ENCODE data around the gene ALG3.

The ALG3 gene

GRCh38 chr3:184241141-184241446 lies 7.7 kb downstream of the ALG3 start:
- H3K27ac ChIP-seq (ENCODE audit: low read depth, low read length): no peak overlapping the region
- peak overlapping the region; percentile 52; the same call in 1 of the 2 replicates for H3K4me3 ChIP-seq (ENCODE audit: low read depth, low read length)
- H3K9ac ChIP-seq (ENCODE audit: low read depth, low read length): no peak overlapping the region
- H3K27me3 ChIP-seq (ENCODE audit: control insufficient read depth, insufficient read depth, low read length): peaks cover 6% of the 10 kb centered on the region; the same call in 1 of the 2 replicates
- peaks cover 38% of the 10 kb centered on the region for H3K36me3 ChIP-seq (ENCODE audit: control insufficient read depth, insufficient read depth, low read length)
- H3K9me3 ChIP-seq (ENCODE audit: control insufficient read depth, insufficient read depth, low read length): no peaks in the 10 kb centered on the region
- no peaks in the 10 kb centered on the region for H3K4me1 ChIP-seq (ENCODE audit: control insufficient read depth, insufficient read depth, low read length)

DNA sequence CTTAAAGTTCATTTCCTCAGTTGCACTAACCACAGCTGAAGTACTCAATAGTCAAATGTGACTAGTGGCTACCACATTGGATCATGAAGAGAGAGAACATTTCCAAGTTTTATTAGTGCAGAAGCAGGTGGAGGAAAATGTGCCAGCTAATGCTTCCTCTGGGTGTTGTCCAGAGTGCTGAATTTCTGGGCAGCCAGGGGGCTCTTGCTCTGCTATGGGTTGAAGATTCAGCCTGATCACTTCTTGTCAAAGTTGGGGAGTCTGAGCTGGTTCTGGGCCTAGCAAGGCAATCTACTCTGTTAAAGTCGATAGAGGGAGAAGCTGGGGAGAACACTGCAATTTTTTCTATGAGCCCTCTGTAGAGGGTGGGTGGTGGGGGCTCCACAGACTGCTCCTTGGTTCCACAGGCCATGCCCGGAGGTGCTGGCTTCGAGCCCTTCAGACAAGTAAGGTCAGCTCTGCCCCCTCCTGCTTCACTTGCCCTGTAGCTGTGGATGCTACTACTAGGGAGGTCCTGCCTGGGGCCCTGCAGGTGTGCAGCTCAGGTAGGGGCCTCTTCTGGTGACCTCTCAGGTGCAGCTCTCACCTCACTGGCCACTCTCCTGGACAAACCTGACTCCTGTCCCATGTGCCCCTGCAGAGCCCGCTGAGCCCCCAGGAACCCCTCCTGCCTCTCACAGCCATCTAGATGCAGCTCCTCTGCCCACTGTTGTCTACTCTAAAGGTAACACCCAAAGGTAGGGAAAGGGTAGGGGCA lies 8.2 kb downstream of the ALG3 start:
- Histone ChIP-seq H3K36me3 (ENCODE audit: control insufficient read depth, insufficient read depth, low read length) (peaks cover 34% of the 10 kb centered on the region), H3K4me3 (ENCODE audit: low read depth, low read length) (no peak overlapping the region), H3K9ac (ENCODE audit: low read depth, low read length) (no peak overlapping the region), H3K9me3 (ENCODE audit: control insufficient read depth, insufficient read depth, low read length) (no peaks in the 10 kb centered on the region), H3K27me3 (ENCODE audit: control insufficient read depth, insufficient read depth, low read length) (peaks cover 6% of the 10 kb centered on the region; the same call in 1 of the 2 replicates), H3K4me1 (ENCODE audit: control insufficient read depth, insufficient read depth, low read length) (no peaks in the 10 kb centered on the region), H3K27ac (ENCODE audit: low read depth, low read length) (no peak overlapping the region)

- H3K27me3 ChIP-seq (ENCODE audit: control insufficient read depth, insufficient read depth, low read length): peaks cover 6% of the 10 kb centered on the region; the same call in 1 of the 2 replicates
- H3K27ac ChIP-seq (ENCODE audit: low read depth, low read length): no peak overlapping the region
- no peak overlapping the region for H3K4me3 ChIP-seq (ENCODE audit: low read depth, low read length)
- H3K9me3 ChIP-seq (ENCODE audit: control insufficient read depth, insufficient read depth, low read length): no peaks in the 10 kb centered on the region
- no peak overlapping the region for H3K9ac ChIP-seq (ENCODE audit: low read depth, low read length)
- peaks cover 25% of the 10 kb centered on the region for H3K36me3 ChIP-seq (ENCODE audit: control insufficient read depth, insufficient read depth, low read length)
- H3K4me1 ChIP-seq (ENCODE audit: control insufficient read depth, insufficient read depth, low read length): no peaks in the 10 kb centered on the region
These were observed 9.1 kb downstream of the ALG3 start for GRCh38 chr3:184239708-184240107.

DNA sequence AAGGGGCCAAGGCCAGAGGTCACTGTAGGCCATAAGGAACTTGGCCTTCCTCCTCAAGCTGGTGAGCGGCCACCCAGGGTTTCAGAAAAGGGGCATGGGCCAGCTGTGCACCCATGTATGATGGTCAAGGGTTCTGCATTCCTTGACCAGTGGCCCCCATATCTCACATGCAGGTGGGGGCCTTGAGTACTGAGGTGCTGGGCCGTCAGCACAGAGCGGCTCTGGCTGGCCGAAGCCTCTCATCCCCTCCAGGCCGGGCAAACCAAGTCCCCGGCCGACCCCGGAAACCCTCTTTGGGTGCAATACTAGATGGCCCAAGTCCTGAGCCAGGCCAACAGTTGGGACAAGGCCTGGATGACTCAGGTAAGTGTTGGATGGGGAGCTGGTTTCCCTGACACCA lies 9.5 kb downstream of the ALG3 start:
- peaks cover 20% of the 10 kb centered on the region for H3K36me3 ChIP-seq (ENCODE audit: control insufficient read depth, insufficient read depth, low read length)
- no peaks in the 10 kb centered on the region for H3K4me1 ChIP-seq (ENCODE audit: control insufficient read depth, insufficient read depth, low read length)
- no peak overlapping the region for H3K4me3 ChIP-seq (ENCODE audit: low read depth, low read length)
- no peak overlapping the region for H3K9ac ChIP-seq (ENCODE audit: low read depth, low read length)
- H3K9me3 ChIP-seq (ENCODE audit: control insufficient read depth, insufficient read depth, low read length): no peaks in the 10 kb centered on the region
- no peak overlapping the region for H3K27ac ChIP-seq (ENCODE audit: low read depth, low read length)
- peaks cover 6% of the 10 kb centered on the region; the same call in 1 of the 2 replicates for H3K27me3 ChIP-seq (ENCODE audit: control insufficient read depth, insufficient read depth, low read length)

- H3K4me1 ChIP-seq (ENCODE audit: control insufficient read depth, insufficient read depth, low read length): no peaks in the 10 kb centered on the region
- no peak overlapping the region for H3K9ac ChIP-seq (ENCODE audit: low read depth, low read length)
- peaks cover 13% of the 10 kb centered on the region for H3K36me3 ChIP-seq (ENCODE audit: control insufficient read depth, insufficient read depth, low read length)
- H3K4me3 ChIP-seq (ENCODE audit: low read depth, low read length): no peak overlapping the region
- no peak overlapping the region for H3K27ac ChIP-seq (ENCODE audit: low read depth, low read length)
- H3K27me3 ChIP-seq (ENCODE audit: control insufficient read depth, insufficient read depth, low read length): peaks cover 11% of the 10 kb centered on the region; the same call in 1 of the 2 replicates
- H3K9me3 ChIP-seq (ENCODE audit: control insufficient read depth, insufficient read depth, low read length): no peaks in the 10 kb centered on the region
These were observed 10.4 kb downstream of the ALG3 start for GRCh38 chr3:184238246-184238818.

GRCh38 chr3:184237807-184238206 lies 11.0 kb downstream of the ALG3 start:
- Histone ChIP-seq H3K4me1 (ENCODE audit: control insufficient read depth, insufficient read depth, low read length) (no peaks in the 10 kb centered on the region), H3K9ac (ENCODE audit: low read depth, low read length) (no peak overlapping the region), H3K27me3 (ENCODE audit: control insufficient read depth, insufficient read depth, low read length) (peaks cover 16% of the 10 kb centered on the region), H3K36me3 (ENCODE audit: control insufficient read depth, insufficient read depth, low read length) (peaks cover 7% of the 10 kb centered on the region), H3K27ac (ENCODE audit: low read depth, low read length) (no peak overlapping the region), H3K9me3 (ENCODE audit: control insufficient read depth, insufficient read depth, low read length) (no peaks in the 10 kb centered on the region), H3K4me3 (ENCODE audit: low read depth, low read length) (no peak overlapping the region)

- Histone ChIP-seq H3K9ac (ENCODE audit: low read depth, low read length) (no peak overlapping the region), H3K9me3 (ENCODE audit: control insufficient read depth, insufficient read depth, low read length) (no peaks in the 10 kb centered on the region)
These were observed 11.6 kb downstream of the ALG3 start for GRCh38 chr3:184237211-184237610.

DNA sequence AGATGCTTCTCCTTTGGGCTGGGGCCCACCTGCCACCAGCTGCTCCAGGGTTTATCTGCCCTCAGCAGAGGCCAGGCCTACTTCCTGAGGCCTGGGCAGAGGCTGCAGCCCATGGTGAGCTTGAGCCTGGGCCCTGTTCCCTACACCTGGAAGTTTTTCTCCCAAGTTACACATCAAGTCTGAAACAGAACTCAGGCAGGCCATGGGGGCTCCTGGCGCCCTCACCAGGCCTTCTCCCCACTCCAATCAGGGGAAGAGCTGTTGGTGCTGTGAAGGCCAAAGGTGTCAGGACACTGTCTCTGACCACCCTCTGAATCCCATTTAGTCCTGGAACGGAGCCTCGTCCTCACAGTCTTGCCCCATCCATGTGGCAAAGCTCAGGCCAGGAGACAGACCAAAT lies 12.1 kb downstream of the ALG3 start:
- H3K4me3 ChIP-seq (ENCODE audit: low read depth, low read length): no peak overlapping the region
- peaks cover 28% of the 10 kb centered on the region for H3K27me3 ChIP-seq (ENCODE audit: control insufficient read depth, insufficient read depth, low read length)
- no peaks in the 10 kb centered on the region for H3K9me3 ChIP-seq (ENCODE audit: control insufficient read depth, insufficient read depth, low read length)
- no peaks in the 10 kb centered on the region for H3K4me1 ChIP-seq (ENCODE audit: control insufficient read depth, insufficient read depth, low read length)
- no peak overlapping the region for H3K9ac ChIP-seq (ENCODE audit: low read depth, low read length)
- no peaks in the 10 kb centered on the region for H3K36me3 ChIP-seq (ENCODE audit: control insufficient read depth, insufficient read depth, low read length)
- H3K27ac ChIP-seq (ENCODE audit: low read depth, low read length): no peak overlapping the region

More at GRCh38 chr3:184237211-184237610, 11.6 kb downstream of the ALG3 start:
- Histone ChIP-seq H3K4me1 (ENCODE audit: control insufficient read depth, insufficient read depth, low read length) (no peaks in the 10 kb centered on the region), H3K27ac (ENCODE audit: low read depth, low read length) (no peak overlapping the region), H3K36me3 (ENCODE audit: control insufficient read depth, insufficient read depth, low read length) (peaks cover 1% of the 10 kb centered on the region), H3K27me3 (ENCODE audit: control insufficient read depth, insufficient read depth, low read length) (peaks cover 22% of the 10 kb centered on the region), H3K4me3 (ENCODE audit: low read depth, low read length) (no peak overlapping the region)

- no peaks in the 10 kb centered on the region for H3K4me1 ChIP-seq (ENCODE audit: control insufficient read depth, insufficient read depth, low read length)
- H3K36me3 ChIP-seq (ENCODE audit: control insufficient read depth, insufficient read depth, low read length): no peaks in the 10 kb centered on the region
- no peak overlapping the region for H3K4me3 ChIP-seq (ENCODE audit: low read depth, low read length)
- no peaks in the 10 kb centered on the region for H3K9me3 ChIP-seq (ENCODE audit: control insufficient read depth, insufficient read depth, low read length)
- no peak overlapping the region for H3K27ac ChIP-seq (ENCODE audit: low read depth, low read length)
- no peak overlapping the region for H3K9ac ChIP-seq (ENCODE audit: low read depth, low read length)
- H3K27me3 ChIP-seq (ENCODE audit: control insufficient read depth, insufficient read depth, low read length): peaks cover 34% of the 10 kb centered on the region
These were observed 12.7 kb downstream of the ALG3 start for GRCh38 chr3:184236033-184236410.

GRCh38 chr3:184235381-184236032 lies 13.3 kb downstream of the ALG3 start:
- Histone ChIP-seq H3K27ac (ENCODE audit: low read depth, low read length) (no peak overlapping the region), H3K4me3 (ENCODE audit: low read depth, low read length) (no peak overlapping the region), H3K9me3 (ENCODE audit: control insufficient read depth, insufficient read depth, low read length) (no peaks in the 10 kb centered on the region), H3K4me1 (ENCODE audit: control insufficient read depth, insufficient read depth, low read length) (no peaks in the 10 kb centered on the region), H3K9ac (ENCODE audit: low read depth, low read length) (no peak overlapping the region), H3K36me3 (ENCODE audit: control insufficient read depth, insufficient read depth, low read length) (no peaks in the 10 kb centered on the region), H3K27me3 (ENCODE audit: control insufficient read depth, insufficient read depth, low read length) (peaks cover 34% of the 10 kb centered on the region)
